ENCODE measurements around the gene NR1I3. TPM values are rescaled to one million over a fixed set of nuclear protein-coding genes. Genes with fewer than 3 reads are reported as not detected.

Gene NR1I3
- total and polyA plus RNA-seq, 9 donors = not detected

DNA sequence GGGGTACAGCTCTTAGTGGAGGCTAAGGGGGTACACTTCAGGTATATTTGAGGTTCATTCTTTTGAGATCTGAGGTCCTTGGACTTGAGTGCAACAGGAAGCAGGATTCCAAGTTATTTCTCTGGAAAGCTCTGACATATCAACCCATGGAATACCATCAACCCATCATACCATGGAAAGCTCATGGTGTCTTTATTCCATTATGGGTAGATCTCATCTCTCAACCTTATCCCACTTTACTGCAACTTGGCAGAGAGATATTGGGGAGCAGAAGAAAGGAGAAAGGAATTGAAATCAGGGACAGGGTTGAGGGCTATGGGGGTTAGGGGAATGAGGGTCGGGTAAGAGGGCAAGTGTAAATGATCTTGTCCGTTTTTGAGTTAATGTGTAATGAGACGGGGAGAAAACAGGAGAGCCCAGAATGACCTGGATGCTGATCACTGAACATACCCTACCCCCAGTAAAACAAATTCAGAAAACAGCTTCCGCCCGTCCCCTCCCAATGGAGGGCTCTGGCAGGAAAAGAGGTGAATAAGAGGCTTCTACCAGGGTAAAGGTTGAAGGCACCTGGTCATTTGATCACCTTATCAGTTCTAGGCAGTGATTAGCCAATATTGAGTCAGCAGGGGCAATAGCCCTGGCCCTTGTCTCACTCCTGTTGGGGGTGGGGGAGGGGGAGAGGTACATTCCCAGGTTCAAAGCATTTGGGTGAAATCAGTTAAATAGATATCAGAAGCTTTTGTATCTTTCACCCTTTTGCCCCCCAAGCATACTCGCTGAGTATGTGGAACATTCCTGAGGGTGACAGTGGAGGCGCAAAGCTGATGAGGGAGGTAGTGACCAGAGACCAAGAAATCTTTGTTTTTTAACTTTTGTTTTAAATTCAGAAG is 14.0 kb downstream of the NR1I3 start:
- WGBS, 3 donors = 88 to 90% (median 89%) methylated on average over 7 of the region's 7 CpGs
- TF ChIP-seq, protein P1, sequence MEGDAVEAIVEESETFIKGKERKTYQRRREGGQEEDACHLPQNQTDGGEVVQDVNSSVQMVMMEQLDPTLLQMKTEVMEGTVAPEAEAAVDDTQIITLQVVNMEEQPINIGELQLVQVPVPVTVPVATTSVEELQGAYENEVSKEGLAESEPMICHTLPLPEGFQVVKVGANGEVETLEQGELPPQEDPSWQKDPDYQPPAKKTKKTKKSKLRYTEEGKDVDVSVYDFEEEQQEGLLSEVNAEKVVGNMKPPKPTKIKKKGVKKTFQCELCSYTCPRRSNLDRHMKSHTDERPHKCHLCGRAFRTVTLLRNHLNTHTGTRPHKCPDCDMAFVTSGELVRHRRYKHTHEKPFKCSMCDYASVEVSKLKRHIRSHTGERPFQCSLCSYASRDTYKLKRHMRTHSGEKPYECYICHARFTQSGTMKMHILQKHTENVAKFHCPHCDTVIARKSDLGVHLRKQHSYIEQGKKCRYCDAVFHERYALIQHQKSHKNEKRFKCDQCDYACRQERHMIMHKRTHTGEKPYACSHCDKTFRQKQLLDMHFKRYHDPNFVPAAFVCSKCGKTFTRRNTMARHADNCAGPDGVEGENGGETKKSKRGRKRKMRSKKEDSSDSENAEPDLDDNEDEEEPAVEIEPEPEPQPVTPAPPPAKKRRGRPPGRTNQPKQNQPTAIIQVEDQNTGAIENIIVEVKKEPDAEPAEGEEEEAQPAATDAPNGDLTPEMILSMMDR (IDR thresholded peaks at IDR 0.05) = no peak
- no peak for TF ChIP-seq EP300 (IDR thresholded peaks at IDR 0.05)
- TF ChIP-seq POLR2A (IDR thresholded peaks at IDR 0.05) = no peak
- no peak overlapping the region for H3K4me3 ChIP-seq
- no peaks in the 10 kb centered on the region for H3K27me3 ChIP-seq
- no peak for DNase-seq
- peaks cover 5% of the 10 kb centered on the region for H3K4me1 ChIP-seq (ENCODE audit: insufficient read depth)
- no peak overlapping the region for H3K27ac ChIP-seq
- H3K36me3 ChIP-seq = no peaks in the 10 kb centered on the region
- H3K9me3 ChIP-seq = no peaks in the 10 kb centered on the region
- intact Hi-C loops (cut with DNase I) = loop anchor here in 2 of 4 donors (10.0 kb wide), 2 partner anchors 81 to 161 kb away; partner anchors contain the start of gene MPZ (in 1 of the 2)

DNA sequence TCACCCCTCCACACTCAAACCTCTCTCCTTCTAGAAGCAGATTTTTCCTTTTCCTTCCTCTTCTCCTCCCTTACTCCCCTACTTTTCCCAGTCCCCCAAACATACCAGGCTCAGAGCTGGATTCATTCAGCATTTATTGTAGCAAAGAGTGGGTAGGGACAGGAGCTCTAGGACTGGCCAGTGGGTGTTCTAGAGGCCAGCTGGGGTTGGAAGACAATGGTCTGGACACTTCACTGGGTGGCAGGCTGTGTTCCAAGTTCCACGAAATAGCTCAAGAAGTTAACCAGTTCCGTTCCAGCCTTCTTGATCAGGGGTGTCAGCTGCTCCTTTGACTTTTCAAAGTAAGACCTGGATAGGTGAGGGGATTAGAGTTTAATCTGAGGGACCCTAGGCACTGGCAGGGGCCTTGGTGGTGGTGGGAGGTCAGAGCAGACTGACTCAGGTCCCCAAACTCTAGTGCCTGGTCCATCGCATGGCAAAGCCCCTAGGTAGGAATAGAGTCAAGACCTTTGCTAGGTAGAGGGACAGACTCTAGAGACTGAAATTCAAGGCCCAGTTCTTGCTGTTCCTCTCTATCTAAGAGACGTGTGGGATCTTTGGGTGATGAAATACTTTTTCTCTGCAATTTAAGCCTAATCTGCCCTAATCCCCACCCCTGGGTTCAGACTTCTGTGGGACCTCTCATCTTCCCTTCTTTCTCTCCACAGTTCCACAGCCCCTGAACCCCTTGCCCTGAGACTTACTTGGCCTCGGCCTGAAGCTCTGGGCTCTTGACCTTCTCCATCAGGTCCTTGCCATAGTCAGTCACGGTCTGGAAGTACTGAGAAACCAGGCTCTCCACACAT is 15.6 kb downstream of the NR1I3 start:
- Histone ChIP-seq H3K4me1 (ENCODE audit: insufficient read depth) (peaks cover 3% of the 10 kb centered on the region), H3K4me3 (no peak overlapping the region)
- 72 to 77% (median 74%) methylated on average over 6 of the region's 6 CpGs for WGBS, 3 donors

DNA sequence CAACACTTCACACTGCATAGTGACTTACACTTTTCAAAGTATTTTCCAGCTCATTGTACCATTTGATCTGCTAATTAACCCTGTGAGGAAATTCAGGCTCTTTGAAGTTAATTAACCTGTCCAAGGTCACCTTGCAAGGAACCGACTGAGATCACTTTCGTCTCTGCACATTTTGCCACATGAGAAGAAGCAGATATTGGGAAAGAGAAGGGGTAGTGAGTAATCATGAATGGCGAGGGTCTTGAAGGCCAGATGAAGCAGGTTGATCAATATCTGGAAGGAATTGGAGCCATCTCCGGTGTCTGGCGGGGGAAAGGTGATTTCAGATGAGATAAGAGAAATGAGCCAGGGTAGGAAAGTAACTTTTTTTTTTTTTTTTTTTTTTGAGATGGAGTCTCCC is 18.0 kb downstream of the NR1I3 start:
- no peak overlapping the region for H3K4me3 ChIP-seq
- intact Hi-C loops (cut with DNase I) = loop anchor here in 2 of 4 donors (10.0 kb wide), 2 partner anchors 85 to 165 kb away; partner anchors contain the start of gene MPZ (in 1 of the 2)
- H3K36me3 ChIP-seq = no peaks in the 10 kb centered on the region
- H3K27ac ChIP-seq = no peak overlapping the region
- no peaks in the 10 kb centered on the region for H3K27me3 ChIP-seq
- TF ChIP-seq, protein P1 (IDR thresholded peaks at IDR 0.05) = no peak
- no peak for TF ChIP-seq EP300 (IDR thresholded peaks at IDR 0.05)
- no peak for TF ChIP-seq POLR2A (IDR thresholded peaks at IDR 0.05)
- no peaks in the 10 kb centered on the region for H3K9me3 ChIP-seq
- no peaks in the 10 kb centered on the region for H3K4me1 ChIP-seq (ENCODE audit: insufficient read depth)
- DNase-seq = no peak
- WGBS, 3 donors = 81 to 84% (median 84%) methylated on average over 5 of the region's 5 CpGs

More for the DNA sequence above, 15.6 kb downstream of the NR1I3 start:
- no peaks in the 10 kb centered on the region for H3K36me3 ChIP-seq
- no peaks in the 10 kb centered on the region for H3K27me3 ChIP-seq
- no peak overlapping the region for H3K27ac ChIP-seq
- no peaks in the 10 kb centered on the region for H3K9me3 ChIP-seq
- no peak for TF ChIP-seq POLR2A (IDR thresholded peaks at IDR 0.05)
- no peak for TF ChIP-seq EP300 (IDR thresholded peaks at IDR 0.05)
- TF ChIP-seq, protein P1 (IDR thresholded peaks at IDR 0.05) = no peak
- intact Hi-C loops (cut with DNase I) = loop anchor here in 2 of 4 donors (10.0 kb wide), 2 partner anchors 82 to 162 kb away; partner anchors contain the start of gene MPZ (in 1 of the 2)
- DNase-seq = no peak

Measured in ovary (tissue), 9 donors.